Measurements from ENCODE around the gene FBXO38.
"Not testable (repeated sequence)": the region's sequence is repeated elsewhere in the genome, so short reads cannot be mapped to it uniquely, and the experiment has no call there.

FBXO38 gene

GRCh38 chr5:148454576-148454975, 70.8 kb downstream of the FBXO38 start:
- no peak overlapping the region for H3K9ac ChIP-seq (ENCODE audit: low read depth, low read length)
- no peak overlapping the region for H3K4me3 ChIP-seq (ENCODE audit: low read depth, low read length)
- H3K9me3 ChIP-seq (ENCODE audit: control insufficient read depth, insufficient read depth, low read length), result no peaks in the 10 kb centered on the region
- H3K27me3 ChIP-seq (ENCODE audit: control insufficient read depth, insufficient read depth, low read length), result no peaks in the 10 kb centered on the region
- H3K4me1 ChIP-seq (ENCODE audit: control insufficient read depth, insufficient read depth, low read length), result peaks cover 21% of the 10 kb centered on the region
- no peaks in the 10 kb centered on the region for H3K36me3 ChIP-seq (ENCODE audit: control insufficient read depth, insufficient read depth, low read length)
- H3K27ac ChIP-seq (ENCODE audit: low read depth, low read length), result no peak overlapping the region

GRCh38 chr5:148455185-148455584, 71.4 kb downstream of the FBXO38 start:
- Histone ChIP-seq H3K27ac (ENCODE audit: low read depth, low read length) (no peak overlapping the region), H3K36me3 (ENCODE audit: control insufficient read depth, insufficient read depth, low read length) (no peaks in the 10 kb centered on the region), H3K9ac (ENCODE audit: low read depth, low read length) (no peak overlapping the region), H3K4me1 (ENCODE audit: control insufficient read depth, insufficient read depth, low read length) (peaks cover 21% of the 10 kb centered on the region), H3K27me3 (ENCODE audit: control insufficient read depth, insufficient read depth, low read length) (no peaks in the 10 kb centered on the region), H3K9me3 (ENCODE audit: control insufficient read depth, insufficient read depth, low read length) (no peaks in the 10 kb centered on the region), H3K4me3 (ENCODE audit: low read depth, low read length) (no peak overlapping the region)

- Histone ChIP-seq H3K27me3 (ENCODE audit: control insufficient read depth, insufficient read depth, low read length) (no peaks in the 10 kb centered on the region), H3K4me1 (ENCODE audit: control insufficient read depth, insufficient read depth, low read length) (peaks cover 21% of the 10 kb centered on the region)
Observed at GRCh38 chr5:148457183-148457620, 73.4 kb downstream of the FBXO38 start.

DNA sequence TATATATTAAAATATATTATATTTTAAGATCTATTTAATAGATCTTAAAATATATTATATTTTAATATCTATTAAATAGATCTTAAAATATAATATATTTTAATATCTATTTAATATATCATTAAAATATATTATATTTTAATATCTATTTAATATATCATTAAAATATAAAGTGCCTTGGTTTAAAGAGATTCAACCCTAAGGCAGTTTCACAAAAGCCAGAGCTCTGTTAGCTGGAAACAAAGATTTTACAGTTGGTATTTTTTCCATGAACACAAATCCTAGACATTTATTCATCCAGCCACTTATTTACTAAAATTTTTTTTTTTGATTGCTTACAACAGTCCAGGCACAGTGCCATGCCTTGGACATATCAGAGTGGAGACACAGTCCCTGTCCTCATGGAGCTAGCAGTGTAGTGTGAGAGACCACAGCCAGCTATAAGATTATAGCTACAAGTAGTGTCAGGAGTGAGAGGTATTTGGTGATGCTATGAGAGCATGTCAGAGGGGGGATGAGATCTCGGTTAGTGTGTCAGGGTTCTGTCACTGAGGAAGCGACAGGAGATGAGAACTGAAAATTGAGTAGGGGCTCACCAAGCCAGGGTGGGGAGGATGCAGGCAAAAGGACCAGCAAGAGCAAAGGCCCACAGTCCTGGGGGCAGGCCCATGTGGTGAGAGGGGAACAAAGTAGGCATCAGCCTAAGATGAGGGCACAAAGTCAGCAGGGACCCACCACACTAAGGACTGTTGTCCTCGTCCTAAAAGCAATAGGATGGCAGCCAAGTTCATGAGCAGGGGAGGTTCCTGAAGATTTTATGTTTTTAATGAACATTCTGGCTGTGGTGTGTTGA, 74.5 kb downstream of the FBXO38 start:
- Histone ChIP-seq H3K4me1 (ENCODE audit: control insufficient read depth, insufficient read depth, low read length) (peaks cover 21% of the 10 kb centered on the region), H3K4me3 (ENCODE audit: low read depth, low read length) (no peak overlapping the region), H3K36me3 (ENCODE audit: control insufficient read depth, insufficient read depth, low read length) (no peaks in the 10 kb centered on the region), H3K27me3 (ENCODE audit: control insufficient read depth, insufficient read depth, low read length) (no peaks in the 10 kb centered on the region), H3K9me3 (ENCODE audit: control insufficient read depth, insufficient read depth, low read length) (no peaks in the 10 kb centered on the region), H3K27ac (ENCODE audit: low read depth, low read length) (no peak overlapping the region), H3K9ac (ENCODE audit: low read depth, low read length) (no peak overlapping the region)

More at GRCh38 chr5:148457183-148457620, 73.4 kb downstream of the FBXO38 start:
- H3K9me3 ChIP-seq (ENCODE audit: control insufficient read depth, insufficient read depth, low read length), result no peaks in the 10 kb centered on the region
- H3K36me3 ChIP-seq (ENCODE audit: control insufficient read depth, insufficient read depth, low read length), result no peaks in the 10 kb centered on the region
- H3K4me3 ChIP-seq (ENCODE audit: low read depth, low read length), result no peak overlapping the region
- H3K9ac ChIP-seq (ENCODE audit: low read depth, low read length), result no peak overlapping the region
- H3K27ac ChIP-seq (ENCODE audit: low read depth, low read length), result no peak overlapping the region

GRCh38 chr5:148459669-148460068, 75.9 kb downstream of the FBXO38 start:
- no peaks in the 10 kb centered on the region for H3K36me3 ChIP-seq (ENCODE audit: control insufficient read depth, insufficient read depth, low read length)
- H3K27me3 ChIP-seq (ENCODE audit: control insufficient read depth, insufficient read depth, low read length), result no peaks in the 10 kb centered on the region
- no peak overlapping the region for H3K9ac ChIP-seq (ENCODE audit: low read depth, low read length)
- peaks cover 13% of the 10 kb centered on the region for H3K4me1 ChIP-seq (ENCODE audit: control insufficient read depth, insufficient read depth, low read length)
- no peak overlapping the region for H3K4me3 ChIP-seq (ENCODE audit: low read depth, low read length)
- no peak overlapping the region for H3K27ac ChIP-seq (ENCODE audit: low read depth, low read length)
- no peaks in the 10 kb centered on the region for H3K9me3 ChIP-seq (ENCODE audit: control insufficient read depth, insufficient read depth, low read length)

DNA sequence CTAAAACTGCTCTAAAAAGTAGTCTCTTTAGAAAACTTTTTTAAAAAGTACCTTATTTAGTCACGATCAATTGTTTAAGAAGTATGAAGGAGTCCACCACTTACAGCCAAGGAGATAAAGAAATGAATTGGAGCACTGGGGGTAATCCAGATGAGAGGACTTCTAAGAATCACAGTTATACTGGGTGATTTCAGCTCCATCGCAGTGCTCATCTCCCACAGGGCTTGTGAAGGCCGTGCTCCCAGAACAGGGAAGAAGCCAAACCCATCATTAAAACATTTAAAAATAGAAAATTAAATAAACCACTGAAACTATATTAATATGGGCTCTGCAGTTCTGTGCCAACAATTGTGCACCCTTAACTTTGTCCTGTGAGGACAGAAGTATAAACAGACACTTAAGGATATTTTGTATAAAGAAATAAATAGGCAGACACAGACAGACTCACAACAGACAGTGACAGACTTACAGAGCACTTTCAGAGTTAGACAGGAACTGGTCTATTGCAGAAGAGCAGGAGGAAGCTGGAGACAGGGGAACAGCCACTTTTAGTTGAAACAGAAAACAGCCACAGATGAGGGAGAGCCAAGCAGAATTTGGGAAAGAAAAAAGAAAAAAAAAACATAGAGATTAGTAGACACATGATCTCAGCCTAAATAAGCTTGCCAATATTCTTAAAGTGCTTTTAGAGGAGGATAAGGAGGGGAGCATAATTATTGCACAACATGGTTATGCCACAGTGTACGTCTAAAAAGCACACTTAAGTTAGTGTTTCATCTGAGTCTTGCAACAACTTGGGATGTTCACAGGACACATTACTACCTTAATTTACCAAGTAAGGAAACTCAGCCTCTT, 81.8 kb downstream of the FBXO38 start:
- Histone ChIP-seq H3K27me3 (ENCODE audit: control insufficient read depth, insufficient read depth, low read length) (no peaks in the 10 kb centered on the region), H3K9ac (ENCODE audit: low read depth, low read length) (no peak overlapping the region), H3K4me3 (ENCODE audit: low read depth, low read length) (no peak overlapping the region), H3K36me3 (ENCODE audit: control insufficient read depth, insufficient read depth, low read length) (no peaks in the 10 kb centered on the region), H3K9me3 (ENCODE audit: control insufficient read depth, insufficient read depth, low read length) (no peaks in the 10 kb centered on the region), H3K27ac (ENCODE audit: low read depth, low read length) (no peak overlapping the region), H3K4me1 (ENCODE audit: control insufficient read depth, insufficient read depth, low read length) (no peaks in the 10 kb centered on the region)

DNA sequence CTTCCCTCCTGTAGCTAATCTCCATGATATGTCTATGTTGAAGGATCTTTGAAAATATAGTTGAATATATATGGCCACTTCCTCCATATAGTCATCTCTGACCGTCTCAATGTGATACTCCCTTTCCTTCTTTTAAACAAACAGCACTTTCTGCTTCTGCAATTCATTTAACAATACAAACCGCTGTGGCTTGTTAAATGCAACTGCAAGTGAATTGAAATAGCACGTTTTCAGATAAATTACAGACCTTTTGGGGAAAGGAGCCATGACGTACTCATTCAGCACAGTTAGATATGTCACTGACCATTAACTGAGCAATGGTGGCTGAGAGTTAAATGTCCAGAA, 82.5 kb downstream of the FBXO38 start:
- no peaks in the 10 kb centered on the region for H3K4me1 ChIP-seq (ENCODE audit: control insufficient read depth, insufficient read depth, low read length)
- H3K27ac ChIP-seq (ENCODE audit: low read depth, low read length), result no peak overlapping the region
- H3K4me3 ChIP-seq (ENCODE audit: low read depth, low read length), result no peak overlapping the region
- no peaks in the 10 kb centered on the region for H3K9me3 ChIP-seq (ENCODE audit: control insufficient read depth, insufficient read depth, low read length)
- no peak overlapping the region for H3K9ac ChIP-seq (ENCODE audit: low read depth, low read length)
- no peaks in the 10 kb centered on the region for H3K36me3 ChIP-seq (ENCODE audit: control insufficient read depth, insufficient read depth, low read length)
- H3K27me3 ChIP-seq (ENCODE audit: control insufficient read depth, insufficient read depth, low read length), result no peaks in the 10 kb centered on the region

DNA sequence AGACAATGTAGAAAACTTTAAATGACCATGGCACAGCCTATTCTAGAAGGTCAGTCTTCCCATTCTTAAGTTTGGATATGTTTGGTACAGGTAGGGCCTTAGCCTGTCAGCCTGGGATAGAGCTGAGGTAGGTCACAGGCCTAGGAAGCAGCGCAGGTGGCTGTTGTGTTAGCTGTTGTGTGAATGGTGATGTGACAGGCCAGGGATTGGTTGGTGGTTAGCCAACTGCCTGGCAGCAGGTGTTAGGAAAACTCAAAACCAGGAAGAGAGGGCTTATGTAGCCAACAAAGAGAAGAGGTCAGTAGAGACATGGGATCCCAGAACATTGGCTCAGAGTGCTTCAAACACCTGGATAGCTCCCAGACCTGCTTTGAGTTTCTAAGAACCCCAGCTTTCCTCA, 84.2 kb downstream of the FBXO38 start:
- Histone ChIP-seq H3K9ac (ENCODE audit: low read depth, low read length) (no peak overlapping the region), H3K4me3 (ENCODE audit: low read depth, low read length) (no peak overlapping the region), H3K4me1 (ENCODE audit: control insufficient read depth, insufficient read depth, low read length) (no peaks in the 10 kb centered on the region), H3K36me3 (ENCODE audit: control insufficient read depth, insufficient read depth, low read length) (no peaks in the 10 kb centered on the region), H3K27ac (ENCODE audit: low read depth, low read length) (no peak overlapping the region), H3K27me3 (ENCODE audit: control insufficient read depth, insufficient read depth, low read length) (no peaks in the 10 kb centered on the region), H3K9me3 (ENCODE audit: control insufficient read depth, insufficient read depth, low read length) (no peaks in the 10 kb centered on the region)

GRCh38 chr5:148468746-148469145, 85.0 kb downstream of the FBXO38 start:
- not testable (repeated sequence) for H3K27me3 ChIP-seq (ENCODE audit: control insufficient read depth, insufficient read depth, low read length); H3K36me3 ChIP-seq (ENCODE audit: control insufficient read depth, insufficient read depth, low read length); H3K4me3 ChIP-seq (ENCODE audit: low read depth, low read length); H3K9me3 ChIP-seq (ENCODE audit: control insufficient read depth, insufficient read depth, low read length); H3K9ac ChIP-seq (ENCODE audit: low read depth, low read length); H3K4me1 ChIP-seq (ENCODE audit: control insufficient read depth, insufficient read depth, low read length); H3K27ac ChIP-seq (ENCODE audit: low read depth, low read length)

GRCh38 chr5:148469501-148469935, 85.8 kb downstream of the FBXO38 start:
- Histone ChIP-seq H3K4me1 (ENCODE audit: control insufficient read depth, insufficient read depth, low read length) (no peaks in the 10 kb centered on the region), H3K9ac (ENCODE audit: low read depth, low read length) (no peak overlapping the region), H3K27ac (ENCODE audit: low read depth, low read length) (no peak overlapping the region), H3K36me3 (ENCODE audit: control insufficient read depth, insufficient read depth, low read length) (no peaks in the 10 kb centered on the region), H3K9me3 (ENCODE audit: control insufficient read depth, insufficient read depth, low read length) (no peaks in the 10 kb centered on the region), H3K27me3 (ENCODE audit: control insufficient read depth, insufficient read depth, low read length) (no peaks in the 10 kb centered on the region), H3K4me3 (ENCODE audit: low read depth, low read length) (no peak overlapping the region)

DNA sequence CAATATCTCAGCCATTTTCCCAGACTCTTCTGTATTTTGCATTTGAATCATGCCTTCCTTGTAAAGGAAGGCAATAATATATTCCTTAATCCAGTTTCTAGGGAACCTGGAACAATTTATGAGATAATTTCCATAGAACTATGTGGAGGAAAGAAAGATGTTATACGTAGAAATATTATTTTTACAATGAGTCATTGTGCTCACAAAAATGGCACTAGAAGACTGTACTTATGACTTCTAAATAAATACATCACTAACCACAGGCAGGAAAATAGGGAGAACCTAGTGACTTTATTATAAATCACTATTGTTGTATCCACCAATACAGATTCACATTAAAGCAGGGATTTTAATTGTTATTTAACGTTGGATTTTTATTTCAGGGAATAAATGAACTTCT, 87.6 kb downstream of the FBXO38 start:
- no peaks in the 10 kb centered on the region for H3K9me3 ChIP-seq (ENCODE audit: control insufficient read depth, insufficient read depth, low read length)
- H3K27ac ChIP-seq (ENCODE audit: low read depth, low read length), result no peak overlapping the region
- H3K27me3 ChIP-seq (ENCODE audit: control insufficient read depth, insufficient read depth, low read length), result no peaks in the 10 kb centered on the region
- no peaks in the 10 kb centered on the region for H3K4me1 ChIP-seq (ENCODE audit: control insufficient read depth, insufficient read depth, low read length)
- H3K36me3 ChIP-seq (ENCODE audit: control insufficient read depth, insufficient read depth, low read length), result no peaks in the 10 kb centered on the region
- no peak overlapping the region for H3K9ac ChIP-seq (ENCODE audit: low read depth, low read length)
- no peak overlapping the region for H3K4me3 ChIP-seq (ENCODE audit: low read depth, low read length)

Measured in HUES48 (cell line).